H9 (cell line): ENCODE measurements around the gene AGBL4. TPM values are rescaled to one million over a fixed set of nuclear protein-coding genes. Genes with fewer than 3 reads are reported as not detected.

ENCODE experiments used
- DNase-seq: peaks from one replicate; pipeline ENCODE4 v3.0.0-alpha.2; 2017
- H2AFZ ChIP-seq: one replicate; pipeline ENCODE4 v1.6.1; 2013; ENCODE audit warnings: mild to moderate bottlenecking, low read length, control low read depth, moderate library complexity
- H2AK5ac ChIP-seq: 2 replicates; pipeline ENCODE4 v1.6.1; 2013; ENCODE audit warnings: low read length, control low read depth, mixed read lengths; ENCODE audit not compliant: insufficient read length
- H2BK120ac ChIP-seq: one replicate; pipeline ENCODE4 v1.6.1; 2013; ENCODE audit warnings: low read depth, mild to moderate bottlenecking, low read length, control low read depth, inconsistent platforms; ENCODE audit not compliant: poor library complexity, severe bottlenecking
- H2BK12ac ChIP-seq: 2 replicates; pipeline ENCODE4 v1.6.1; 2013; ENCODE audit warnings: low read length, control low read depth, mixed read lengths, low read depth; ENCODE audit not compliant: insufficient read length
- H2BK15ac ChIP-seq: 2 replicates; pipeline ENCODE4 v1.6.1; 2013; ENCODE audit warnings: low read depth, low read length, control low read depth
- H2BK20ac ChIP-seq: one replicate; pipeline ENCODE4 v1.6.1; 2013; ENCODE audit warnings: low read depth, mild to moderate bottlenecking, low read length, control low read depth, inconsistent platforms; ENCODE audit not compliant: poor library complexity, severe bottlenecking
- H2BK5ac ChIP-seq: 2 replicates; pipeline ENCODE4 v1.6.1; 2013; ENCODE audit warnings: low read length, control low read depth, mixed read lengths; ENCODE audit not compliant: insufficient read length
- H3K14ac ChIP-seq: 2 replicates; pipeline ENCODE4 v1.6.1; 2013; ENCODE audit warnings: low read length, control low read depth; ENCODE audit not compliant: insufficient read depth
- H3K18ac ChIP-seq: 2 replicates; pipeline ENCODE4 v1.6.1; 2013; ENCODE audit warnings: low read depth, mild to moderate bottlenecking, mixed read lengths, low read length, control low read depth; ENCODE audit not compliant: insufficient read length
- H3K23ac ChIP-seq: 2 replicates; pipeline ENCODE4 v1.6.1; 2013; ENCODE audit warnings: low read length, control low read depth, mixed read lengths, low read depth; ENCODE audit not compliant: insufficient read length
- H3K23me2 ChIP-seq: 2 replicates; pipeline ENCODE4 v1.6.1; 2013; ENCODE audit warnings: low read depth, mild to moderate bottlenecking, mixed read lengths, low read length, control low read depth; ENCODE audit not compliant: insufficient read length, poor library complexity, severe bottlenecking
- H3K27ac ChIP-seq: 2 replicates; pipeline ENCODE4 v1.5.1; 2013; ENCODE audit warnings: low read length, control low read depth, mixed read lengths, low read depth; ENCODE audit not compliant: insufficient read length
- H3K27me3 ChIP-seq: 2 replicates; pipeline ENCODE4 v1.6.1; 2013; ENCODE audit warnings: low read length, control low read depth, inconsistent platforms; ENCODE audit not compliant: insufficient read depth
- H3K4ac ChIP-seq: 2 replicates; pipeline ENCODE4 v1.6.1; 2013; ENCODE audit warnings: low read depth, mild to moderate bottlenecking, control low read depth, inconsistent platforms, low read length, moderate library complexity
- H3K4me1 ChIP-seq: 2 replicates; pipeline ENCODE4 v1.6.1; 2013; ENCODE audit warnings: low read length, control low read depth, inconsistent platforms; ENCODE audit not compliant: insufficient read depth
- H3K4me2 ChIP-seq: 2 replicates; pipeline ENCODE4 v1.6.1; 2013; ENCODE audit warnings: low read length, control low read depth, mixed read lengths; ENCODE audit not compliant: insufficient read length, insufficient read depth
- H3K56ac ChIP-seq: 2 replicates; pipeline ENCODE4 v1.6.1; 2013; ENCODE audit warnings: low read depth, mild to moderate bottlenecking, mixed read lengths, low read length, control low read depth; ENCODE audit not compliant: insufficient read length
- H3K79me1 ChIP-seq: 2 replicates; pipeline ENCODE4 v1.6.1; 2013; ENCODE audit warnings: low read depth, mild to moderate bottlenecking, moderate library complexity, low read length, control low read depth, inconsistent platforms; ENCODE audit not compliant: insufficient read depth, poor library complexity, severe bottlenecking
- H3K79me2 ChIP-seq: 2 replicates; pipeline ENCODE4 v1.6.1; 2013; ENCODE audit warnings: low read length, control low read depth, inconsistent platforms; ENCODE audit not compliant: insufficient read depth
- H3K9ac ChIP-seq: 2 replicates; pipeline ENCODE4 v1.6.1; 2013; ENCODE audit warnings: low read length, control low read depth, mixed read lengths; ENCODE audit not compliant: insufficient read length; ENCODE audit errors: extremely low read depth
- H3K9me3 ChIP-seq: one replicate; pipeline ENCODE4 v1.6.1; 2013; ENCODE audit warnings: low read depth, low read length, inconsistent platforms; ENCODE audit not compliant: control insufficient read depth
- H3T11ph ChIP-seq: one replicate; pipeline ENCODE4 v1.6.1; 2013; ENCODE audit warnings: mild to moderate bottlenecking, low read length, control low read depth, inconsistent platforms
- H4K20me1 ChIP-seq: one replicate; pipeline ENCODE4 v1.6.1; 2013; ENCODE audit not compliant: control insufficient read depth, insufficient read length, insufficient read depth
- H4K5ac ChIP-seq: 2 replicates; pipeline ENCODE4 v1.6.1; 2013; ENCODE audit warnings: low read depth, mild to moderate bottlenecking, mixed read lengths, low read length, control low read depth; ENCODE audit not compliant: insufficient read length
- H4K8ac ChIP-seq: replicated peaks from 2 replicates; pipeline ENCODE4 v1.6.1; 2013; ENCODE audit warnings: low read length, control low read depth, mixed read lengths, low read depth; ENCODE audit not compliant: insufficient read length
- H4K91ac ChIP-seq: 2 replicates; pipeline ENCODE4 v1.6.1; 2013; ENCODE audit warnings: low read depth, mild to moderate bottlenecking, moderate library complexity, mixed read lengths, low read length, control low read depth; ENCODE audit not compliant: insufficient read length
- H3K27ac Mint-ChIP-seq, 3 experiments: 2 replicates in 2 of 3; 3 replicates in 1 of 3; pipeline ENCODE4 v1.8.0; 2020 to 2021; ENCODE audit warnings: mixed read lengths in 3 of 3, mild to moderate bottlenecking in 1 of 3, moderate library complexity in 1 of 3
- H3K27me3 Mint-ChIP-seq: 2 replicates; pipeline ENCODE4 v1.8.0; 2021; ENCODE audit warnings: low read depth, mild to moderate bottlenecking, moderate library complexity, mixed read lengths
- H3K36me3 Mint-ChIP-seq, 3 experiments: 2 replicates in 2 of 3; 3 replicates in 1 of 3; pipeline ENCODE4 v1.8.0; 2020 to 2021; ENCODE audit warnings: low read depth in 3 of 3, mixed read lengths in 3 of 3; ENCODE audit not compliant: insufficient read depth in 1 of 3
- H3K4me1 Mint-ChIP-seq, 2 experiments: 2 replicates each; pipeline ENCODE4 v1.8.0; 2020; ENCODE audit warnings: mixed read lengths in 2 of 2
- H3K4me3 Mint-ChIP-seq, 2 experiments: 2 replicates in 1 of 2; 3 replicates in 1 of 2; pipeline ENCODE4 v1.8.0; 2020 to 2021; ENCODE audit warnings: mild to moderate bottlenecking in 2 of 2, mixed read lengths in 2 of 2, moderate library complexity in 1 of 2
- H3K9me3 Mint-ChIP-seq, 2 experiments: 2 replicates in 1 of 2; 3 replicates in 1 of 2; pipeline ENCODE4 v1.8.0; 2020; ENCODE audit warnings: mild to moderate bottlenecking in 2 of 2, mixed read lengths in 2 of 2, moderate library complexity in 1 of 2
- total RNA-seq: library from RNA; stranded (reverse); gene quantifications from 2 replicates; pipeline ENCODE4 v1.2.1, GENCODE V29; 2021
- TF ChIP-seq, protein P1 (sequence below): fragments of 200-600 bp; sonication (generic); conservative IDR thresholded peaks from 3 replicates; pipeline ENCODE4 v1.8.0; 2021; ENCODE audit warnings: antibody characterized with exemption, mild to moderate bottlenecking

AGBL4 gene
- total RNA-seq, 1 experiment from 2014 or later = not detected

DNA sequence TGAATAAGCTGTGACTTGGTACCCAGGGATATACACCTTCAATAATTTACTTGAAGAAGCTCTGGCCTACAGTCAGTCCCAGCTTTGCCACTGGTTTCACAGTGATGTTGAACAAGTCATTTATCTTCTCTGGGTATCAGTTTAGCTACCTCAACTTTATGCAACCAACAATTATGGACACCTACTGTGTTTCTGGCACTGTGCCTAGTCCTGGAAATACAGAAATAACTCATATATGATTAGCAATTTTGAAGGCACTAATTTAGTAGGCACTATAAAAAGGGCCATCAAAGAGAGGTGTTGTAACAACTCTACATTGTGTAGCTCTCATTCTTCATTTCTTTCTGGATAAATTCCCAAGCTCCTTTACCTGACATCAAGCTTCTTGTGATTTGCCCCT lies 1463.2 kb downstream of the AGBL4 start:
- no peaks in the 10 kb centered on the region for H3K23me2 ChIP-seq
- no peak overlapping the region for H2BK20ac ChIP-seq
- peaks cover 7% of the 10 kb centered on the region for H3K27me3 Mint-ChIP-seq

More for the DNA sequence above, 1463.2 kb downstream of the AGBL4 start:
- no peak overlapping the region for H3K4me3 Mint-ChIP-seq
- no peak overlapping the region for H3K4me2 ChIP-seq
- H2BK120ac ChIP-seq = no peak overlapping the region
- no peaks in the 10 kb centered on the region for H3K79me2 ChIP-seq
- no peaks in the 10 kb centered on the region; a peak in 1 of 7 replicates for H3K36me3 Mint-ChIP-seq
- H3K4me1 Mint-ChIP-seq = peaks cover 4 to 6% of the 10 kb centered on the region in 2 experiments; a peak in 3 of 4 replicates
- no peak for DNase-seq
- H3K27me3 ChIP-seq = no peaks in the 10 kb centered on the region
- H4K8ac ChIP-seq = no peak overlapping the region
- no peak overlapping the region for H3K23ac ChIP-seq
- H3K79me1 ChIP-seq = no peaks in the 10 kb centered on the region
- H2AK5ac ChIP-seq = no peak overlapping the region
- H3K27ac Mint-ChIP-seq = no peak overlapping the region
- H2BK12ac ChIP-seq = no peak overlapping the region
- H2BK5ac ChIP-seq = no peak overlapping the region
- no peak overlapping the region for H4K5ac ChIP-seq
- H3K9me3 Mint-ChIP-seq = no peaks in the 10 kb centered on the region
- H3K56ac ChIP-seq = no peak overlapping the region
- no peak overlapping the region for H4K91ac ChIP-seq
- H3K9me3 ChIP-seq = no peaks in the 10 kb centered on the region
- no peak overlapping the region for H3K4ac ChIP-seq
- no peak overlapping the region for H3K18ac ChIP-seq
- no peak overlapping the region for H3K9ac ChIP-seq
- H3K27ac ChIP-seq = no peak overlapping the region
- no peaks in the 10 kb centered on the region for H4K20me1 ChIP-seq
- no peak overlapping the region for H3K14ac ChIP-seq
- TF ChIP-seq, protein P1, sequence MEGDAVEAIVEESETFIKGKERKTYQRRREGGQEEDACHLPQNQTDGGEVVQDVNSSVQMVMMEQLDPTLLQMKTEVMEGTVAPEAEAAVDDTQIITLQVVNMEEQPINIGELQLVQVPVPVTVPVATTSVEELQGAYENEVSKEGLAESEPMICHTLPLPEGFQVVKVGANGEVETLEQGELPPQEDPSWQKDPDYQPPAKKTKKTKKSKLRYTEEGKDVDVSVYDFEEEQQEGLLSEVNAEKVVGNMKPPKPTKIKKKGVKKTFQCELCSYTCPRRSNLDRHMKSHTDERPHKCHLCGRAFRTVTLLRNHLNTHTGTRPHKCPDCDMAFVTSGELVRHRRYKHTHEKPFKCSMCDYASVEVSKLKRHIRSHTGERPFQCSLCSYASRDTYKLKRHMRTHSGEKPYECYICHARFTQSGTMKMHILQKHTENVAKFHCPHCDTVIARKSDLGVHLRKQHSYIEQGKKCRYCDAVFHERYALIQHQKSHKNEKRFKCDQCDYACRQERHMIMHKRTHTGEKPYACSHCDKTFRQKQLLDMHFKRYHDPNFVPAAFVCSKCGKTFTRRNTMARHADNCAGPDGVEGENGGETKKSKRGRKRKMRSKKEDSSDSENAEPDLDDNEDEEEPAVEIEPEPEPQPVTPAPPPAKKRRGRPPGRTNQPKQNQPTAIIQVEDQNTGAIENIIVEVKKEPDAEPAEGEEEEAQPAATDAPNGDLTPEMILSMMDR = no peak
- no peaks in the 10 kb centered on the region for H3K4me1 ChIP-seq
- H2BK15ac ChIP-seq = no peak overlapping the region
- H2AFZ ChIP-seq = no peak overlapping the region
- H3T11ph ChIP-seq = no peak overlapping the region
